GM21529 (cell line): ENCODE measurements around the gene HARBI1.
"Not testable (repeated sequence)": the region's sequence is repeated elsewhere in the genome, so short reads cannot be mapped to it uniquely, and the experiment has no call there.

ENCODE experiments used
- ATAC-seq: cut with Tn5 transposase; IDR thresholded peaks from one replicate; pipeline ENCODE4 v1.9.1; 2021; ENCODE audit not compliant: unreplicated experiment

Gene HARBI1

GRCh38 chr11:46597609-46598219 is 19.3 kb downstream of the HARBI1 start:
- no peak for ATAC-seq

- ATAC-seq: no peak
Measured at GRCh38 chr11:46597155-46597554, 19.9 kb downstream of the HARBI1 start.

GRCh38 chr11:46594785-46595184 is 22.2 kb downstream of the HARBI1 start:
- ATAC-seq: no peak

GRCh38 chr11:46594374-46594700 is 22.7 kb downstream of the HARBI1 start:
- ATAC-seq: no peak

GRCh38 chr11:46593550-46594373 is 23.3 kb downstream of the HARBI1 start, which contains the start of gene AMBRA1:
Gene AMBRA1, minus strand, starts transcription at chr11:46594023. Its CDS starts 45,643 bp downstream, at chr11:46548380.
- ATAC-seq: peak; percentile 71

- no peak for ATAC-seq
Measured at GRCh38 chr11:46590740-46591605, 26.1 kb downstream of the HARBI1 start.

- no peak for ATAC-seq
Measured at GRCh38 chr11:46588915-46589314, 28.1 kb downstream of the HARBI1 start.

- no peak for ATAC-seq
Measured at GRCh38 chr11:46588131-46588530, 28.9 kb downstream of the HARBI1 start.

GRCh38 chr11:46583513-46583912 is 33.5 kb downstream of the HARBI1 start:
- ATAC-seq: not testable (repeated sequence)

GRCh38 chr11:46582588-46582987 is 34.4 kb downstream of the HARBI1 start:
- ATAC-seq: no peak

GRCh38 chr11:46577058-46577457 is 40.0 kb downstream of the HARBI1 start:
- ATAC-seq: no peak

GRCh38 chr11:46574656-46575055 is 42.4 kb downstream of the HARBI1 start:
- ATAC-seq: no peak

GRCh38 chr11:46570790-46571398 is 46.1 kb downstream of the HARBI1 start:
- no peak for ATAC-seq

GRCh38 chr11:46565232-46565840 is 51.7 kb downstream of the HARBI1 start:
- ATAC-seq: no peak

- no peak for ATAC-seq
Measured at GRCh38 chr11:46564459-46564858, 52.6 kb downstream of the HARBI1 start.

- no peak for ATAC-seq
Measured at GRCh38 chr11:46562527-46562926, 54.5 kb downstream of the HARBI1 start.

- ATAC-seq: peak; percentile 65
Measured at GRCh38 chr11:46560300-46560991, 56.6 kb downstream of the HARBI1 start.

GRCh38 chr11:46559815-46560214 is 57.2 kb downstream of the HARBI1 start:
- no peak for ATAC-seq

GRCh38 chr11:46557684-46558151 is 59.3 kb downstream of the HARBI1 start:
- ATAC-seq: no peak
